IPS-20b (cell line): ENCODE results near the gene GPAT3.

Experiments
- H3K27ac ChIP-seq: one replicate; pipeline ENCODE4 v1.5.1; 2013; ENCODE audit warnings: low read length
- H3K27me3 ChIP-seq: 2 replicates; pipeline ENCODE4 v1.6.1; 2013; ENCODE audit warnings: mild to moderate bottlenecking, low read length, inconsistent platforms; ENCODE audit not compliant: insufficient read depth
- H3K36me3 ChIP-seq: 2 replicates; pipeline ENCODE4 v1.6.1; 2013; ENCODE audit warnings: low read depth, mild to moderate bottlenecking, inconsistent platforms, low read length, moderate library complexity; ENCODE audit not compliant: insufficient read depth
- H3K4me1 ChIP-seq: 2 replicates; pipeline ENCODE4 v1.6.1; 2013; ENCODE audit warnings: mild to moderate bottlenecking, control low read depth, inconsistent platforms, low read length, moderate library complexity; ENCODE audit not compliant: insufficient read depth
- H3K4me3 ChIP-seq: 2 replicates; pipeline ENCODE4 v1.5.1; 2013; ENCODE audit warnings: mild to moderate bottlenecking, low read length, inconsistent platforms
- H3K9ac ChIP-seq: 2 replicates; pipeline ENCODE4 v1.6.1; 2013; ENCODE audit warnings: low read depth, mild to moderate bottlenecking, inconsistent platforms, low read length, moderate library complexity
- H3K9me3 ChIP-seq: 2 replicates; pipeline ENCODE4 v1.6.1; 2013; ENCODE audit warnings: mild to moderate bottlenecking, low read depth, low read length, inconsistent platforms; ENCODE audit not compliant: insufficient read depth

The GPAT3 gene

GRCh38 chr4:83581411-83582288, 45.7 kb downstream of the GPAT3 start:
- H3K9me3 ChIP-seq = no peaks in the 10 kb centered on the region
- H3K36me3 ChIP-seq = no peaks in the 10 kb centered on the region
- no peak overlapping the region for H3K9ac ChIP-seq
- no peaks in the 10 kb centered on the region for H3K4me1 ChIP-seq
- no peak overlapping the region for H3K4me3 ChIP-seq
- no peak overlapping the region for H3K27ac ChIP-seq
- no peaks in the 10 kb centered on the region for H3K27me3 ChIP-seq

GRCh38 chr4:83582289-83582785, 46.4 kb downstream of the GPAT3 start:
- no peaks in the 10 kb centered on the region for H3K4me1 ChIP-seq
- no peak overlapping the region for H3K4me3 ChIP-seq
- H3K36me3 ChIP-seq = no peaks in the 10 kb centered on the region
- H3K9ac ChIP-seq = no peak overlapping the region
- no peaks in the 10 kb centered on the region for H3K9me3 ChIP-seq
- H3K27ac ChIP-seq = no peak overlapping the region
- no peaks in the 10 kb centered on the region for H3K27me3 ChIP-seq

DNA sequence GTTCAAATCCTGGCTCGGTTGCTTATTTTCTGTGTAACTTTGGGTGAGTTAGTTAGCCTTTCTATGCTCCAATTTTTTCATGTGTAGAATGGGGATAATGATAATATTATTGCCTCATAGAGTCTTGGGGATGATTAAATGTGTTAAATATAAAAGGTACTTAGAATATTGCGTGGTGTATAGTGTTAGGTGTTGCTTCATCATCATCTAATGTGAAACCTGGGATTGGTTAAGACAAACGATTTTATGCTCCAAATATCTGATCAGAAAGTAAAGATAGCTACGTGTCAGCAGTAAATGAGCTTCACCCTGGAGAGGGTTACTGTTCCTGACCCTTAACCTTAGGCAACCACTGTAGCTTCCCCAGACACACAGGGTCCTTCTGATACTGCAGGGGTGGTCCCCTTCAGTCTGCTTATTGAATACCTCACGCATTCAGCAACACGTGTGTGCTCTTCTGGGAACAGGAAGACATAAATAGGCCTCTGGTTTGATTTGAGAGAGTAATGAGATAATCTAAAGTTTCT, 50.1 kb downstream of the GPAT3 start:
- Histone ChIP-seq H3K9me3 (no peaks in the 10 kb centered on the region), H3K27ac (no peak overlapping the region), H3K9ac (no peak overlapping the region), H3K36me3 (no peaks in the 10 kb centered on the region), H3K4me1 (no peaks in the 10 kb centered on the region), H3K4me3 (no peak overlapping the region), H3K27me3 (no peaks in the 10 kb centered on the region)

DNA sequence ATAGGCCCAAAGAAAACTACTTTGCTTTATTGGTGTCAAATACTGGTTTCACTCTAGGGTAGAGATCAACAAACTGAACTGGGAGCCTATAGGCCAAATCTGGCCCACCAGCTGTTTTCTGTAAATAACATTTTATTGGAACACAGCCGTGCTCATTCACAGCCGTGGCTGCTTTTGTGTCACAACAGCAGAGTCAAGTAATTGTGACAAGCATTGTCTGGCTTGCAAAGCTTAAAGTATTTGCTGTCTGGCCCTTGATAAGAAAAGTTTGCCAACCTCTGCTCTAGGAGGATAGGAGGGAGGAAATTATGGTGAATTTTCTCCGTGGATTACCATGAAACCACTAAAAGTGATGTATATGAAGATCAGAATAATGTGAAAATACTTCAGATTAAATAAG, 53.4 kb downstream of the GPAT3 start:
- no peaks in the 10 kb centered on the region for H3K4me1 ChIP-seq
- no peaks in the 10 kb centered on the region for H3K36me3 ChIP-seq

DNA sequence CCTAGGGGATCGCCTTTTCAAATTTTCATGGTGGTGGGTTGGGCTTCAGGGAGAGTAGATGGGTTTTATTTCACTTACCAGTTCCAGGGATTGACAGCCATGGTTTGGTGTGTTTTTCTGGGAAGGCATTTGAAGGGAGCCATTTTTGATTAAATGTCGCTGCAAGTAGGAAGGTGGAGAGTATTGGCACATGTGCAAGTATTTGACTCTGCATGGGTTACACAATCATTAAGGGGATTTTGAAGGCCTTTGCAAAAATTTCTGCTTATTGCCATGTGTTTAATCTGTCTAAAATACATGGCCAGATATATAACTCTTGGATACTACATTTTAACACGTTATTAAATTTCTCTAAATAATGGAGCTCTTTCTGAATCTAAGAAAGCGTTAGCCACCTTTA, 55.1 kb downstream of the GPAT3 start:
- H3K36me3 ChIP-seq = no peaks in the 10 kb centered on the region
- H3K27ac ChIP-seq = no peak overlapping the region
- no peak overlapping the region for H3K9ac ChIP-seq
- H3K4me1 ChIP-seq = no peaks in the 10 kb centered on the region
- no peaks in the 10 kb centered on the region for H3K9me3 ChIP-seq
- no peaks in the 10 kb centered on the region for H3K27me3 ChIP-seq
- H3K4me3 ChIP-seq = no peak overlapping the region

More for the DNA sequence above, 53.4 kb downstream of the GPAT3 start:
- Histone ChIP-seq H3K27ac (no peak overlapping the region), H3K9me3 (no peaks in the 10 kb centered on the region), H3K9ac (no peak overlapping the region), H3K4me3 (no peak overlapping the region), H3K27me3 (no peaks in the 10 kb centered on the region)

GRCh38 chr4:83591730-83592129, 55.8 kb downstream of the GPAT3 start:
- Histone ChIP-seq H3K4me3 (no peak overlapping the region), H3K27ac (no peak overlapping the region), H3K9ac (no peak overlapping the region), H3K36me3 (no peaks in the 10 kb centered on the region), H3K9me3 (no peaks in the 10 kb centered on the region), H3K27me3 (no peaks in the 10 kb centered on the region), H3K4me1 (no peaks in the 10 kb centered on the region)

DNA sequence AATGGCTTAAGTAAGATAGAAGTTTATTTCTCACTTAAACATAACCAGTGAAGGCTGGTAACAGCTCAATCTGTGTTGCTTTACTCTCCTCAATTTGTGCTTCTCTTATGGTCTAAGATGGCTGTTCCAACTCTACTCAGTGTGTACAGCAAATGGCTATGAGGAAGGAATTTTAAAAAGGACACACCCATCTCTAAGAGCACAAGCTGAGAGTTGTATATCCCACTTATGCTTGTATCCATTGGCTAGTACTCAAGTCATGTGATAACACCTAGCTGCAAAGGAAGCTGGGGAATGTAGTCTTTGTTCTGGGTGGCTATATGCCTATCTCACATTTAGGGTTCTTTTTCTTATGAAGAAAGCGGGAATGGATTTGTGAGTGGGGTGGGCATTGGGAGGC, 63.3 kb downstream of the GPAT3 start:
- Histone ChIP-seq H3K27ac (no peak overlapping the region), H3K4me1 (no peaks in the 10 kb centered on the region), H3K36me3 (no peaks in the 10 kb centered on the region), H3K9ac (no peak overlapping the region), H3K4me3 (no peak overlapping the region), H3K27me3 (no peaks in the 10 kb centered on the region), H3K9me3 (no peaks in the 10 kb centered on the region)

DNA sequence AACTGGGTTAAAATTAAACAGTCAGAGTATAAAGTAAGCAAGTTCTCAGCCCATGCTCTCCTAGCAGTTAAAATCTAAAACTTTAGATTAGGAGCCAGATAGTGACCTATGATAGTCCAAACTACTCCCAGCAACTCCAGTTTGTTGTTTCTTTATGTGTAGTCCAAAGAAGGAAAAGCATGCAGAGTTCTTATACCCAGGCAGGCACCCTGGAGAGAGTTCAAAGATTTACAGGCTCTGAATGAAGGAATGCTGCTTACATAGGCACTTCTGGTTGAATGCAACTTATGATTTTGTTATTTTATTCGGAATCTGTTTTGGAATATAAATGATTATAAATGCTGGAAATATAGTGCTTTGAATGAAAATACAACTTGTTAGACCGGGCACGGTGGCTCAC, 67.2 kb downstream of the GPAT3 start:
- Histone ChIP-seq H3K4me3 (no peak overlapping the region), H3K36me3 (no peaks in the 10 kb centered on the region), H3K27ac (no peak overlapping the region), H3K9me3 (no peaks in the 10 kb centered on the region), H3K9ac (no peak overlapping the region), H3K27me3 (no peaks in the 10 kb centered on the region), H3K4me1 (peaks cover 5% of the 10 kb centered on the region; the same call in 1 of the 2 replicates)

DNA sequence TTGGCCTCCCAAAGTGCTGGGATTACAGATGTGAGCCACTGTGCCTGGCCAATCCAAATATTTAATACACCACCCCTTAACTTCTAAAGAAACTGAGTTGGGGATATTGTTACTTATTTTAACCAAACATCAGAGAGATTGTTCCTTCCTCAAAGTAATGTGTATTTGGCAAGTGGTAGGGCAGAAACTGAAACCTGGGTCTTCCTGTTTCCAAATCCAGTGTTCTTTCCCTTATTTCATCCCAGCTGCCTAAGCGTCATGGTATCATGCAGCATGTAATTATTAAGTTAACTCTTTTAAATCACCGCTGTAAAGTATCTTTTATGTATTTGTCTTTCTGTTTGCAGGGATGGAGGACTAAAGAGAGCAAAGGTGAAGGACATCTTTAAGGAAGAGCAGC, 68.4 kb downstream of the GPAT3 start:
- no peaks in the 10 kb centered on the region for H3K27me3 ChIP-seq
- H3K9me3 ChIP-seq = no peaks in the 10 kb centered on the region
- H3K4me3 ChIP-seq = no peak overlapping the region
- H3K27ac ChIP-seq = no peak overlapping the region
- peaks cover 5% of the 10 kb centered on the region; the same call in 1 of the 2 replicates for H3K4me1 ChIP-seq
- H3K9ac ChIP-seq = no peak overlapping the region
- H3K36me3 ChIP-seq = no peaks in the 10 kb centered on the region

DNA sequence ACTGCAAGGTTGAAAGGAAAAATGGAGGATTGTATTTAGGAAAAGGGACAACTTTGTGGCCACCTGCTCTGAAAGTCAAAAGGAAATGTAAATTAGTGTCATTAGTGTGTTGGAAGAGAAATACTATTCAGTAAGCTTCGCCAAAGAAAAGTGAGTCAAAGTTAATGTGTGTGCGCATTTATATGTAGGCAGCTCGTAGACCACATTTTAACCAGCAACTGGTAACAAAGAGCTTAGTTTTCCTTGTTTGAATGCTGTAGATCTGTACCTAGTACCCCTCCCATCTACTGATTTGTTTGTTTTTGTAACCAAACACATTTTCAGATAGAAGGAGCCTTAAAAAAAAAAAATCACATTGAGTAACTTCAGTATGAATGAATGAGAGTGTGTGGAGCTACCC, 69.3 kb downstream of the GPAT3 start:
- no peak overlapping the region for H3K9ac ChIP-seq
- H3K36me3 ChIP-seq = no peaks in the 10 kb centered on the region
- no peaks in the 10 kb centered on the region for H3K9me3 ChIP-seq
- no peak overlapping the region for H3K4me3 ChIP-seq
- H3K4me1 ChIP-seq = peaks cover 5% of the 10 kb centered on the region; the same call in 1 of the 2 replicates
- H3K27ac ChIP-seq = no peak overlapping the region
- H3K27me3 ChIP-seq = no peaks in the 10 kb centered on the region

DNA sequence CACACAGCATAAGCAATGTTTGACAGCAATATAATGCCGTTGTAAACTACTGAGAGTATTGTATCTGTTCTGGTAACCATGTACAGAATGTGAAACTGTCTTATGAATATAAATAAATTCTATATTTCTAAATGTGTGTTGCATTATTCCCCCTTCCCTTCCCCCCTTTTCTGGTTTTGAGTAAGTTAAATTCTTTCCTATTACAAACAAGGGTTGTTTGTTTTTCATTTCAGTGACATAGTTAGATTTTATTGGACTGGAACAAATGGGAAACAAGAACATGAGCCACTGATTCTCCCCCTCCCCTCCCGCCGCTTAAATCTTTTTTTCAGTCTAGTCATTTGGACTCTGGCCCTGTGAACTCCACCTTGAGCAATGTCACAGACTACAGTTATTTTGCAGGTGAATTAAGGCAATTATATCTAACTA, 69.8 kb downstream of the GPAT3 start:
- H3K4me3 ChIP-seq = no peak overlapping the region
- H3K36me3 ChIP-seq = no peaks in the 10 kb centered on the region
- peaks cover 5% of the 10 kb centered on the region; the same call in 1 of the 2 replicates for H3K4me1 ChIP-seq
- H3K9ac ChIP-seq = no peak overlapping the region
- H3K9me3 ChIP-seq = no peaks in the 10 kb centered on the region
- no peaks in the 10 kb centered on the region for H3K27me3 ChIP-seq
- H3K27ac ChIP-seq = no peak overlapping the region

GRCh38 chr4:83606460-83606859, 70.6 kb downstream of the GPAT3 start:
- Histone ChIP-seq H3K27me3 (no peaks in the 10 kb centered on the region), H3K27ac (no peak overlapping the region), H3K36me3 (no peaks in the 10 kb centered on the region), H3K9me3 (no peaks in the 10 kb centered on the region), H3K4me3 (no peak overlapping the region), H3K9ac (no peak overlapping the region), H3K4me1 (peaks cover 5% of the 10 kb centered on the region; the same call in 1 of the 2 replicates)
